ENCODE data around the gene RAP1GAP.

RAP1GAP gene

DNA sequence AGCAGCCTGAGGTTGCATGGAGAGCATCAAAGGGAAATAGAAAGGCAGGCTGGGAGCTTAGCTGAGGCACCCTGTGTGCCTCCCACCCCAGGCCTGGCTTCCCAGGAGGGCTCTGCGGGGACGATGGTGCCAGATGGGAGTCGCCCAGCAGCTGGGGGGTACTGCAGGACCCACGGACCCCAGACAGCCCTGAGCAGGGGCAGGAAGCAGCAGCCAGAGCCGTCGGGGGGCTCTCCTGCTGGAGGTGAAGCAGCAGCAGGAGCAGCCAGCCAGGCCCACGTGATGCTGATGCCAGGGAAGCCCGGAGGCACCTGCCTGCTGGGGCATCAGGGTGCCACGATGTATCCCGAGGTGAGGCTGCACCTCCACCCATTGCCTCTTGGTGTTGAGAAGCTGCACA, 20.4 kb downstream of the RAP1GAP start:
- Histone ChIP-seq H3K9ac (ENCODE audit: low read length) (no peak overlapping the region), H3K27me3 (ENCODE audit: insufficient read depth, low read length) (peaks cover 9% of the 10 kb centered on the region; the same call in 1 of the 2 replicates), H3K9me3 (ENCODE audit: low read length) (no peaks in the 10 kb centered on the region), H3K4me3 (ENCODE audit: low read depth, low read length, poor library complexity, severe bottlenecking) (no peak overlapping the region), H3K27ac (ENCODE audit: low read depth, low read length, poor library complexity, severe bottlenecking) (no peak overlapping the region), H4K20me1 (ENCODE audit: insufficient read depth, low read length) (no peaks in the 10 kb centered on the region), H3F3A (ENCODE audit: insufficient read depth, low read length) (no peaks in the 10 kb centered on the region), H3K9me2 (ENCODE audit: low read depth, low read length) (no peaks in the 10 kb centered on the region), H3K4me2 (ENCODE audit: low read length) (no peak overlapping the region), H3K79me2 (ENCODE audit: insufficient read depth, low read length) (no peaks in the 10 kb centered on the region), H2AFZ (ENCODE audit: low read length) (no peak overlapping the region), H3K4me1 (ENCODE audit: insufficient read depth, low read length, severe bottlenecking) (peaks cover 7% of the 10 kb centered on the region), H3K36me3 (ENCODE audit: insufficient read depth, low read length) (no peaks in the 10 kb centered on the region)
- TF ChIP-seq, protein P1, sequence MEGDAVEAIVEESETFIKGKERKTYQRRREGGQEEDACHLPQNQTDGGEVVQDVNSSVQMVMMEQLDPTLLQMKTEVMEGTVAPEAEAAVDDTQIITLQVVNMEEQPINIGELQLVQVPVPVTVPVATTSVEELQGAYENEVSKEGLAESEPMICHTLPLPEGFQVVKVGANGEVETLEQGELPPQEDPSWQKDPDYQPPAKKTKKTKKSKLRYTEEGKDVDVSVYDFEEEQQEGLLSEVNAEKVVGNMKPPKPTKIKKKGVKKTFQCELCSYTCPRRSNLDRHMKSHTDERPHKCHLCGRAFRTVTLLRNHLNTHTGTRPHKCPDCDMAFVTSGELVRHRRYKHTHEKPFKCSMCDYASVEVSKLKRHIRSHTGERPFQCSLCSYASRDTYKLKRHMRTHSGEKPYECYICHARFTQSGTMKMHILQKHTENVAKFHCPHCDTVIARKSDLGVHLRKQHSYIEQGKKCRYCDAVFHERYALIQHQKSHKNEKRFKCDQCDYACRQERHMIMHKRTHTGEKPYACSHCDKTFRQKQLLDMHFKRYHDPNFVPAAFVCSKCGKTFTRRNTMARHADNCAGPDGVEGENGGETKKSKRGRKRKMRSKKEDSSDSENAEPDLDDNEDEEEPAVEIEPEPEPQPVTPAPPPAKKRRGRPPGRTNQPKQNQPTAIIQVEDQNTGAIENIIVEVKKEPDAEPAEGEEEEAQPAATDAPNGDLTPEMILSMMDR (IDR thresholded peaks at IDR 0.05; ENCODE audit: low read length): no peak
- TF ChIP-seq EZH2 (IDR thresholded peaks at IDR 0.05; ENCODE audit: borderline replicate concordance, low read length): no peak

DNA sequence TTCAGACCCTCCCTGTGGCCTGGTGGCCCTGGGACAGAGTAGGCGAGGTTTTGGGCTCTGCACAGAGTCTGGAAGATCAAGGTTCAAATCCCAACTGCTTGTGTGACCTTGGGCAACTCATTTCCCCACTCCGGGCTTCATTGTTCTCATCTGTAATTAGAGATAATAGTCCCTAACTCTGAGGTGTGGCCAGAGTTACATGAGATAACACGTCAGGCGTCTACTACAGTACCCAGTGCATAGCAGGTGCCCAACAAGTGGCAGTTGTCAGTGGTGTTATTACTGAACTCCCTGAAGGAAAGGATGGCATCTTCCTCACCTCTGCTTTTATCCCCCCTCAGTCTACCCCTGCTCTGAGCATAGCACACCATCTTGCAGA, 20.8 kb downstream of the RAP1GAP start:
- TF ChIP-seq EZH2 (IDR thresholded peaks at IDR 0.05; ENCODE audit: borderline replicate concordance, low read length): no peak
- TF ChIP-seq, protein P1 (IDR thresholded peaks at IDR 0.05; ENCODE audit: low read length): no peak
- Histone ChIP-seq H3K9me3 (ENCODE audit: low read length) (no peaks in the 10 kb centered on the region), H3K9ac (ENCODE audit: low read length) (no peak overlapping the region), H4K20me1 (ENCODE audit: insufficient read depth, low read length) (no peaks in the 10 kb centered on the region), H3K36me3 (ENCODE audit: insufficient read depth, low read length) (no peaks in the 10 kb centered on the region), H3F3A (ENCODE audit: insufficient read depth, low read length) (no peaks in the 10 kb centered on the region), H3K27ac (ENCODE audit: low read depth, low read length, poor library complexity, severe bottlenecking) (no peak overlapping the region), H3K27me3 (ENCODE audit: insufficient read depth, low read length) (peaks cover 9% of the 10 kb centered on the region; the same call in 1 of the 2 replicates), H3K79me2 (ENCODE audit: insufficient read depth, low read length) (no peaks in the 10 kb centered on the region), H3K9me2 (ENCODE audit: low read depth, low read length) (no peaks in the 10 kb centered on the region), H3K4me1 (ENCODE audit: insufficient read depth, low read length, severe bottlenecking) (peaks cover 7% of the 10 kb centered on the region), H3K4me3 (ENCODE audit: low read depth, low read length, poor library complexity, severe bottlenecking) (no peak overlapping the region), H3K4me2 (ENCODE audit: low read length) (no peak overlapping the region), H2AFZ (ENCODE audit: low read length) (no peak overlapping the region)

DNA sequence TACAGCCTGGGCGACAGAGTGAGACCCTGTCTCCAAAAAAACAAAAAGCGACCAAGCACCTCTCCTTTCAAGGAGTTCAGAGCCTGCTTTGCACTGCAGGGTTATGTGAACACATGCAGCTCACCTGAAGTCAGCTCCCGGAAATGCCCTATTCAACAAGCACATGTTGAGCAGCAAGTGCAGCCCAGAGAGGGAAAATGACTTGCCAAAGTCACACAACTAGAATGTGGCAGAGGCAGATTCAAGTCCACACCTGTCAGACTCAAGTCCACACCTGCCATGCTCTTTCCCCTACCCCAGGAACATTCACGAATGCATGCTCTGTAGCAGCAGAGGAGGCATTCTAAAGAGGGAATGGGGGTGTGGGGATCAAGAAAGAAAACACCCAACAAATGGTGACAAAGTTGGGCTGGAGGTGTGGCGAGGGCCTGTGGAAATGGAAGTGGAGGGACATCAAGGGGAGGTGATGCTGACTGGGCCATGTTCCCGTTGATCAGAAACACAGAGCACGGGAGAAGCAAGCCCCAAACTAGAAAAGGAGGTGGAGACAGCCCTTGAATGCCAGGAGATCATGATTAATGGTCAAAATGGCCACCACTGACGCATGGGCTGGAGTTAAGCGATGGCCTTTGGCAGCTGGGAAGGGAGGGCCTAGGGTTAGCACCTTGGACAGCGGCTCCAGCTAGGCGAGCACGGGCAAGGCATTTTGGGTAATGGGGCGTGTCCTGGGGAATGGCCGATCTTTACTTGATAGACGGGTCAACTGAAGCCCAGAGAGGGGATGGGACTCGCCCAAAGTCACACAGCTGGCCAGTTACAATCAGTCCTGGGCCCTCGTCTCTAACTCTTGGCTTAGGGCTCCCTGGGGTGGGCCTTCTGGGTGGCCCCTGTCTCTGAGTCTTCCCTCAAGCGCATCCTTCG, 21.5 kb downstream of the RAP1GAP start:
- H3K9me3 ChIP-seq (ENCODE audit: low read length): no peaks in the 10 kb centered on the region
- no peaks in the 10 kb centered on the region for H3K36me3 ChIP-seq (ENCODE audit: insufficient read depth, low read length)
- no peak overlapping the region for H2AFZ ChIP-seq (ENCODE audit: low read length)
- H3K27me3 ChIP-seq (ENCODE audit: insufficient read depth, low read length): peaks cover 9% of the 10 kb centered on the region; the same call in 1 of the 2 replicates
- no peaks in the 10 kb centered on the region for H4K20me1 ChIP-seq (ENCODE audit: insufficient read depth, low read length)
- no peak overlapping the region for H3K4me2 ChIP-seq (ENCODE audit: low read length)
- H3K4me1 ChIP-seq (ENCODE audit: insufficient read depth, low read length, severe bottlenecking): peaks cover 7% of the 10 kb centered on the region
- no peaks in the 10 kb centered on the region for H3F3A ChIP-seq (ENCODE audit: insufficient read depth, low read length)
- H3K4me3 ChIP-seq (ENCODE audit: low read depth, low read length, poor library complexity, severe bottlenecking): no peak overlapping the region
- no peak overlapping the region for H3K9ac ChIP-seq (ENCODE audit: low read length)
- H3K9me2 ChIP-seq (ENCODE audit: low read depth, low read length): no peaks in the 10 kb centered on the region
- H3K79me2 ChIP-seq (ENCODE audit: insufficient read depth, low read length): no peaks in the 10 kb centered on the region
- TF ChIP-seq, protein P1 (IDR thresholded peaks at IDR 0.05; ENCODE audit: low read length): no peak
- TF ChIP-seq EZH2 (IDR thresholded peaks at IDR 0.05; ENCODE audit: borderline replicate concordance, low read length): no peak
- no peak overlapping the region for H3K27ac ChIP-seq (ENCODE audit: low read depth, low read length, poor library complexity, severe bottlenecking)
